GM12878 (cell line): ENCODE measurements around the gene TSSC4. TPM values are rescaled to one million over a fixed set of nuclear protein-coding genes. Genes with fewer than 3 reads are reported as not detected.

Experiments
- ATAC-seq: fragments of 200-7000 bp; cut with Tn5 transposase; 3 replicates; pipeline ENCODE4 v1.9.1; 2020; ENCODE audit warnings: mild to moderate bottlenecking, moderate library complexity
- BruUV-seq: library from RNA; stranded (reverse); fragments of 400-500 nt; replicated peaks from 2 replicates; lab custom pipeline; 2021; lab: Mats Ljungman, UMichigan
- CTCF ChIA-PET: fragments of 300-600 bp; sonication (Branson Sonifier 250); formaldehyde crosslinking; extraction: SDS; loops from one replicate; lab custom pipeline; 2021; ENCODE audit warnings: inconsistent platforms; lab: Yijun Ruan, JAX
- POLR2A ChIA-PET: fragments of 350-600 bp; formaldehyde crosslinking; extraction: SDS; loops from one replicate; lab custom pipeline; 2021; ENCODE audit warnings: inconsistent platforms; lab: Charles Lee
- RAD21 ChIA-PET: fragments of 300-600 bp; sonication (Branson Sonifier 250); formaldehyde crosslinking; loops from one replicate; lab custom pipeline; 2023; ENCODE audit warnings: antibody characterized with exemption; ENCODE audit not compliant: unreplicated experiment; lab: Charles Lee
- SMC1A ChIA-PET: fragments of 300-600 bp; sonication (Branson Sonifier 250); formaldehyde crosslinking; loops from one replicate; lab custom pipeline; 2023; ENCODE audit not compliant: unreplicated experiment, uncharacterized antibody; lab: Charles Lee
- DNase-seq: peaks from one replicate; pipeline ENCODE4 v3.0.0-alpha.2; 2011; ENCODE audit warnings: low read depth, low spot score
- FAIRE-seq: peaks from 3 replicates; lab custom pipeline; 2011; peaks lifted over from hg19 to GRCh38; lab: Jason Lieb, UNC
- H2AFZ ChIP-seq: 2 replicates; pipeline ENCODE4 v1.6.0; 2011; ENCODE audit warnings: low read depth, low read length, control low read depth; ENCODE audit not compliant: control insufficient read depth
- H3K27ac ChIP-seq: 2 replicates; pipeline ENCODE4 v1.5.1; 2011; ENCODE audit warnings: control low read depth; ENCODE audit not compliant: control insufficient read depth, insufficient read depth
- H3K27me3 ChIP-seq, 2 experiments: replicated peaks in 1 of 2; 2 replicates each; pipeline versions ENCODE4 v1.6.0 to v1.6.1; 2011; ENCODE audit warnings: low read length in 1 of 2; ENCODE audit not compliant: control insufficient read depth in 2 of 2, insufficient read depth in 2 of 2
- H3K36me3 ChIP-seq, 2 experiments: 2 replicates each; pipeline ENCODE4 v1.5.1; 2011; ENCODE audit warnings: low read length in 1 of 2; ENCODE audit not compliant: control insufficient read depth in 2 of 2, insufficient read depth in 2 of 2
- H3K4me1 ChIP-seq: 2 replicates; pipeline ENCODE4 v1.6.1; 2011; ENCODE audit warnings: mild to moderate bottlenecking, low read length, moderate library complexity, mixed read lengths; ENCODE audit not compliant: control insufficient read depth, insufficient read depth
- H3K4me2 ChIP-seq: 2 replicates; pipeline ENCODE4 v1.6.0; 2011; ENCODE audit warnings: control low read depth; ENCODE audit not compliant: control insufficient read depth, insufficient read depth
- H3K4me3 ChIP-seq: fragments of 200-600 bp; sonication (generic); 2 replicates; pipeline ENCODE4 v1.5.1; 2016
- H3K79me2 ChIP-seq: 2 replicates; pipeline ENCODE4 v1.6.0; 2011; ENCODE audit warnings: low read length; ENCODE audit not compliant: control insufficient read depth, insufficient read depth
- H3K9ac ChIP-seq: 2 replicates; pipeline ENCODE4 v1.8.0; 2011; ENCODE audit warnings: low read length, control low read depth, mixed read lengths; ENCODE audit not compliant: control insufficient read depth, insufficient read depth
- H3K9me3 ChIP-seq: replicated peaks from 3 replicates; pipeline ENCODE4 v1.5.1; 2011; ENCODE audit warnings: mild to moderate bottlenecking, low read length; ENCODE audit not compliant: control insufficient read depth, insufficient read depth
- H4K20me1 ChIP-seq: 2 replicates; pipeline ENCODE4 v1.6.0; 2011; ENCODE audit not compliant: control insufficient read depth, insufficient read depth
- DPF2 ChIP-seq: fragments of 450-650 bp; IDR thresholded peaks from 2 replicates; pipeline ENCODE4 v1.6.1; 2017; ENCODE audit warnings: mild to moderate bottlenecking
- EP300 ChIP-seq, 2 experiments: fragments of 150-350 bp in 1 of 2; IDR thresholded peaks; 2 replicates each; pipeline ENCODE4 v1.6.1; 2011 to 2012; ENCODE audit warnings: low read depth in 2 of 2, low read length in 2 of 2, borderline replicate concordance in 1 of 2, improper control_type of control experiment in 1 of 2, inconsistent platforms in 1 of 2; ENCODE audit not compliant: control insufficient read depth in 1 of 2
- EZH2 ChIP-seq: IDR thresholded peaks from 2 replicates; pipeline ENCODE4 v1.6.1; 2012; ENCODE audit warnings: low read depth, mild to moderate bottlenecking, control low read depth, inconsistent platforms, low read length, borderline replicate concordance; ENCODE audit not compliant: control insufficient read depth
- MYB ChIP-seq: fragments of 150-350 bp; IDR thresholded peaks from 2 replicates; pipeline ENCODE4 v1.6.1; 2014; ENCODE audit warnings: mild to moderate bottlenecking, low read depth, low read length, borderline replicate concordance
- MYC ChIP-seq: IDR thresholded peaks from 2 replicates; pipeline ENCODE4 v1.6.1; 2011; ENCODE audit warnings: mild to moderate bottlenecking, low read length, moderate library complexity, inconsistent platforms; ENCODE audit not compliant: insufficient read depth, insufficient replicate concordance, insufficient read length, severe bottlenecking
- NR2C2 ChIP-seq: IDR thresholded peaks from 2 replicates; pipeline ENCODE4 v1.6.1; 2011; ENCODE audit warnings: borderline replicate concordance, low read depth; ENCODE audit not compliant: control insufficient read depth, insufficient read length
- SMC3 ChIP-seq: IDR thresholded peaks from 2 replicates; pipeline ENCODE4 v1.6.1; 2011; ENCODE audit warnings: low read length, improper control_type of control experiment, borderline replicate concordance
- SP1 ChIP-seq: IDR thresholded peaks from one replicate; pipeline ENCODE4 v1.6.1; 2011; ENCODE audit warnings: low read depth, low read length
- TAF1 ChIP-seq: IDR thresholded peaks from 2 replicates; pipeline ENCODE4 v1.6.1; 2011; ENCODE audit warnings: mild to moderate bottlenecking, low read depth, low read length, borderline replicate concordance
- ZNF207 ChIP-seq: fragments of 450-650 bp; IDR thresholded peaks from 2 replicates; pipeline ENCODE4 v1.6.1; 2014; ENCODE audit warnings: antibody characterized with exemption, mild to moderate bottlenecking, borderline replicate concordance
- ZNF384 ChIP-seq: IDR thresholded peaks from 2 replicates; pipeline ENCODE4 v1.6.1; 2012; ENCODE audit warnings: low read depth, mild to moderate bottlenecking, low read length, improper control_type of control experiment, borderline replicate concordance
- ZZZ3 ChIP-seq: IDR thresholded peaks from 2 replicates; pipeline ENCODE4 v1.6.1; 2011; ENCODE audit warnings: low read depth; ENCODE audit not compliant: control insufficient read depth, insufficient read length
- WGBS: methylation state at CpG from one replicate; pipeline ENCODE4 v1.1.6; 2016; ENCODE audit warnings: low lambda C conversion rate; ENCODE audit not compliant: insufficient replicate concordance, insufficient coverage; ENCODE audit errors: missing lambda C conversion rate; 5-methylcytosine and 5-hydroxymethylcytosine counted together
- in situ Hi-C: fragments of 300-500 bp; cut with MboI; formaldehyde crosslinking; loops from 9 replicates; pipeline ENCODE4 v1.14.3; 2018; ENCODE audit warnings: mixed read lengths
- intact Hi-C: fragments of 100-400 bp; cut with micrococcal nuclease; formaldehyde crosslinking; loops from one replicate; pipeline ENCODE4 v1.14.2; 2022; ENCODE audit not compliant: unreplicated experiment
- polyA plus RNA-seq, 11 experiments: library from polyadenylated mRNA; depleted of rRNA in 4 of 11; unstranded in 6 of 11; stranded (reverse) in 5 of 11; fragments of >200 nt; fragmentation: Nextera tagmentation in 4 of 11; fragmentation: Illumina TruSeq in 1 of 11; extraction: Ambion mirVana in 4 of 11; extraction: Trizol in 1 of 11; gene quantifications; 1 replicate in 1 of 11; 2 replicates in 10 of 11; pipeline versions ENCODE4 v1.2.1 to v1.2.3, GENCODE V29; 2011 to 2016; ENCODE audit warnings: inconsistent platforms in 2 of 11, missing spikeins in 2 of 11, low read depth in 1 of 11
- total RNA-seq, 4 experiments: library from RNA; depleted of rRNA in 3 of 4; stranded (reverse); fragments of >200 nt in 3 of 4; fragmentation: Illumina TruSeq in 1 of 4; extraction: Trizol in 1 of 4; gene quantifications; 2 replicates each; pipeline versions ENCODE4 v1.2.1 to v1.2.3, GENCODE V29; 2013 to 2021

The TSSC4 gene
- total and polyA plus RNA-seq, 10 of the 15 experiments (the other 5 are each of a cell fraction or from before 2014, with no cell fraction given) = 0.69 to 70.1 (median 25.7) TPM

GRCh38 chr11:2444821-2445745, 44.5 kb downstream of the TSSC4 start, which contains the start of gene KCNQ1:
TSS of gene KCNQ1 (plus strand) at chr11:2445008. CDS start at chr11:2445099, 91 bp downstream.
- ATAC-seq = peak; percentile 37; the same call in 2 of the 3 replicates
- no peak within 1 kb of the TSS for H3K27ac ChIP-seq
- no peak within 1 kb of the TSS for H3K4me3 ChIP-seq
- no peaks in the 10 kb centered on the region for H3K79me2 ChIP-seq
- no peaks in the 10 kb centered on the region for H4K20me1 ChIP-seq
- H3K9ac ChIP-seq = no peak within 1 kb of the TSS
- ChIA-PET CTCF (no interaction called here), POLR2A (no interaction called here), RAD21 (no interaction called here), SMC1A (no interaction called here)
- in situ Hi-C loops (no loop called here), intact Hi-C loops (no loop called here)
- no peaks in the 10 kb centered on the region for H3K4me1 ChIP-seq
- BruUV-seq = no TSS peak
- no peaks in the 10 kb centered on the region for H3K36me3 ChIP-seq
- peak within 1 kb of the TSS; percentile 32; the same call in 1 of the 2 replicates for H3K4me2 ChIP-seq
- H3K27me3 ChIP-seq = peaks cover 2 to 7% of the 10 kb centered on the region in 2 experiments; a peak in 3 of 4 replicates
- DNase-seq = no peak
- no peaks in the 10 kb centered on the region for H3K9me3 ChIP-seq
- no peak for FAIRE-seq
- TF ChIP-seq ZNF207 (no peak), NR2C2 (no peak)
- H2AFZ ChIP-seq = no peak within 1 kb of the TSS
- WGBS = 9% methylated on average over 37 of the region's 116 CpGs

- ChIA-PET POLR2A (no interaction called here), SMC1A (no interaction called here), CTCF (interaction anchor here (0.6 kb wide), 1 partner anchor 442 kb away, joined by 3 read pairs; no protein-coding TSS in a partner anchor), RAD21 (no interaction called here)
- H3K9me3 ChIP-seq = no peaks in the 10 kb centered on the region
- intact Hi-C loops = loop anchor here (2.0 kb wide), 1 partner anchor 21 kb away; no protein-coding TSS in a partner anchor
- no peak overlapping the region for H3K4me3 ChIP-seq
- H3K36me3 ChIP-seq = no peaks in the 10 kb centered on the region
- ATAC-seq (no peak), DNase-seq (no peak), FAIRE-seq (no peak)
- BruUV-seq = no TSS peak
- TF ChIP-seq ZNF384 (no peak), MYC (no peak), EZH2 (no peak), ZZZ3 (no peak), EP300 (IDR thresholded peaks at IDR 0.05; ENCODE audit: borderline replicate concordance in 1 of 2, control insufficient read depth in 1 of 2, low read depth in 2 of 2, low read length in 2 of 2) (no peak), SMC3 (no peak), TAF1 (no peak), SP1 (no peak), DPF2 (no peak), MYB (no peak)
- in situ Hi-C loops = no loop called here
- no peaks in the 10 kb centered on the region for H3K4me1 ChIP-seq
- H3K27me3 ChIP-seq = peaks cover 2 to 7% of the 10 kb centered on the region in 2 experiments; a peak in 3 of 4 replicates
- no peak overlapping the region for H3K27ac ChIP-seq
- H4K20me1 ChIP-seq = no peaks in the 10 kb centered on the region
- no peak overlapping the region for H2AFZ ChIP-seq
- H3K9ac ChIP-seq = no peak overlapping the region
- H3K4me2 ChIP-seq = no peak overlapping the region
- H3K79me2 ChIP-seq = no peaks in the 10 kb centered on the region
- 58% methylated on average over 20 of the region's 23 CpGs for WGBS
These were observed 45.4 kb downstream of the TSSC4 start for GRCh38 chr11:2445746-2446551.
